Muscle of leg (tissue), 11 donors: ENCODE measurements around the gene GDF10. TPM values are rescaled to one million over a fixed set of nuclear protein-coding genes. Genes with fewer than 3 reads are reported as not detected.

Source experiments
- DNase-seq: peaks from one replicate; pipeline ENCODE4 v3.0.0; 2013
- H3K27ac ChIP-seq: one replicate; pipeline ENCODE4 v1.5.1; 2013; ENCODE audit warnings: mild to moderate bottlenecking, low read length, control low read depth
- H3K27me3 ChIP-seq: one replicate; pipeline ENCODE4 v1.6.1; 2013; ENCODE audit warnings: low read length; ENCODE audit not compliant: control insufficient read depth, insufficient read depth
- H3K36me3 ChIP-seq: one replicate; pipeline ENCODE4 v1.6.1; 2013; ENCODE audit warnings: low read length; ENCODE audit not compliant: control insufficient read depth, insufficient read depth
- H3K4me1 ChIP-seq: one replicate; pipeline ENCODE4 v1.6.1; 2013; ENCODE audit warnings: low read length; ENCODE audit not compliant: control insufficient read depth, insufficient read depth
- H3K4me3 ChIP-seq: one replicate; pipeline ENCODE4 v1.5.1; 2013; ENCODE audit warnings: low read length, control low read depth
- H3K9me3 ChIP-seq: replicated peaks from 2 replicates; pipeline ENCODE4 v1.6.1; 2013; ENCODE audit warnings: low read depth, low read length; ENCODE audit not compliant: control insufficient read depth
- WGBS: methylation state at CpG from one replicate; pipeline ENCODE4 v1.1.5; 2013; ENCODE audit warnings: missing lambda C conversion rate; ENCODE audit not compliant: insufficient coverage; 5-methylcytosine and 5-hydroxymethylcytosine counted together
- polyA plus RNA-seq, 8 donors: library from polyadenylated mRNA; unstranded; fragments of 120-200 nt; gene quantifications; one replicate each; pipeline versions ENCODE4 v1.2.1 to v1.2.3, GENCODE V29; 2013; ENCODE audit warnings: inconsistent platforms in 1 of 8, low replicate concordance in 1 of 8; ENCODE audit not compliant: insufficient read length in 8 of 8, insufficient read depth in 1 of 8
- total RNA-seq: library from RNA; stranded (reverse); fragments of 120-200 nt; gene quantifications from one replicate; pipeline ENCODE4 v1.2.4, GENCODE V29; 2013

GDF10 gene
- total and polyA plus RNA-seq, 9 donors = 0.08 to 6.1 (median 0.98) TPM

GRCh38 chr10:47359626-47360418 lies 59.8 kb downstream of the GDF10 start:
- Histone ChIP-seq H3K4me1 (peaks cover 20% of the 10 kb centered on the region), H3K36me3 (no peaks in the 10 kb centered on the region), H3K27ac (no peak overlapping the region), H3K4me3 (no peak overlapping the region), H3K9me3 (no peaks in the 10 kb centered on the region), H3K27me3 (no peaks in the 10 kb centered on the region)
- no peak for DNase-seq
- WGBS = 47% methylated on average over 3 of the region's 4 CpGs

- Histone ChIP-seq H3K27me3 (no peaks in the 10 kb centered on the region), H3K4me1 (peaks cover 27% of the 10 kb centered on the region), H3K9me3 (no peaks in the 10 kb centered on the region), H3K27ac (no peak overlapping the region), H3K36me3 (no peaks in the 10 kb centered on the region), H3K4me3 (no peak overlapping the region)
- WGBS = 82% methylated on average over 8 of the region's 14 CpGs
- DNase-seq = peak; percentile 35
Measured at GRCh38 chr10:47360419-47361040, 60.5 kb downstream of the GDF10 start.

- no peaks in the 10 kb centered on the region for H3K9me3 ChIP-seq
- H3K4me3 ChIP-seq = no peak overlapping the region
- 47% methylated on average over 5 of the region's 9 CpGs for WGBS
- H3K27ac ChIP-seq = no peak overlapping the region
- peaks cover 30% of the 10 kb centered on the region for H3K4me1 ChIP-seq
- no peaks in the 10 kb centered on the region for H3K36me3 ChIP-seq
- DNase-seq = no peak
- no peaks in the 10 kb centered on the region for H3K27me3 ChIP-seq
Measured at GRCh38 chr10:47361293-47361692, 61.3 kb downstream of the GDF10 start.

GRCh38 chr10:47362199-47362598 lies 62.2 kb downstream of the GDF10 start:
- no peaks in the 10 kb centered on the region for H3K36me3 ChIP-seq
- 100% methylated on average over 1 of the region's 3 CpGs for WGBS
- no peak overlapping the region for H3K4me3 ChIP-seq
- H3K27me3 ChIP-seq = no peaks in the 10 kb centered on the region
- no peak for DNase-seq
- H3K4me1 ChIP-seq = peaks cover 35% of the 10 kb centered on the region
- H3K27ac ChIP-seq = no peak overlapping the region
- H3K9me3 ChIP-seq = no peaks in the 10 kb centered on the region

Other genes with a start within 250 kb of the GDF10 start
- not detected for gene GDF2, start 22.3 kb downstream of the GDF10 start, total RNA-seq
- not detected for gene GDF2, start 22.3 kb downstream of the GDF10 start, polyA plus RNA-seq
- not detected for gene RBP3, start 48.2 kb downstream of the GDF10 start, total RNA-seq
- gene RBP3, start 48.2 kb downstream of the GDF10 start, polyA plus RNA-seq = under 1 TPM; 0.04 to 0.11 (median 0.07) TPM
- gene ZNF488, start 84.1 kb downstream of the GDF10 start, total RNA-seq = 1.2 TPM
- 1 to 10 TPM; 3.3 to 5.2 (median 4.0) TPM for gene ZNF488, start 84.1 kb downstream of the GDF10 start, polyA plus RNA-seq
- not detected for gene ANXA8, start 183.9 kb downstream of the GDF10 start, total RNA-seq
- 1 to 10 TPM in 1 of 8 donors, under 1 TPM in 4, not detected in 3; 0.10 to 3.1 (median 0.43) TPM for gene ANXA8, start 183.9 kb downstream of the GDF10 start, polyA plus RNA-seq
- gene FAM25G, start 191.5 kb downstream of the GDF10 start, total RNA-seq = not detected
- not detected for gene FAM25G, start 191.5 kb downstream of the GDF10 start, polyA plus RNA-seq
- gene AGAP9, start 223.4 kb downstream of the GDF10 start, total RNA-seq = 7.4 TPM
- gene AGAP9, start 223.4 kb downstream of the GDF10 start, polyA plus RNA-seq = 10 to 100 TPM in 2 of 8 donors, 1 to 10 TPM in 6; 4.2 to 23.5 (median 5.7) TPM